K562 (cell line): ENCODE measurements around the gene KDM4F. TPM values are rescaled to one million over a fixed set of nuclear protein-coding genes. Genes with fewer than 3 reads are reported as not detected.

Experiments
- ATAC-seq: fragments of 200-7000 bp; cut with Tn5 transposase; 3 replicates; pipeline ENCODE4 v1.9.1; 2020; ENCODE audit warnings: moderate library complexity
- BruUV-seq: library from RNA; stranded (reverse); fragments of 400-500 nt; replicated peaks from 2 replicates; lab custom pipeline; 2021; lab: Mats Ljungman, UMichigan
- CTCF ChIA-PET: fragments of 300-600 bp; formaldehyde crosslinking; extraction: SDS; loops from one replicate; lab custom pipeline; 2021; ENCODE audit warnings: low intra/inter-chr PET ratio; lab: Yijun Ruan, JAX
- POLR2A ChIA-PET: fragments of 300-600, 350-650 bp; sonication (Branson Sonifier 250); formaldehyde crosslinking; extraction: SDS; loops from one replicate; lab custom pipeline; 2021; ENCODE audit warnings: antibody characterized with exemption, inconsistent platforms; lab: Yijun Ruan, JAX
- DNase-seq, 4 experiments: peaks; one replicate each; pipeline versions ENCODE4 v3.0.0 to v3.0.0-alpha.2; 2011 to 2018; ENCODE audit warnings: low spot score in 3 of 4, mixed read lengths in 3 of 4; ENCODE audit errors: extremely low read depth in 1 of 4
- FAIRE-seq: peaks from 2 replicates; lab custom pipeline; 2011; peaks lifted over from hg19 to GRCh38; lab: Jason Lieb, UNC
- H2AFZ ChIP-seq: 2 replicates; pipeline ENCODE4 v1.6.0; 2011; ENCODE audit warnings: low read depth, low read length, control low read depth, inconsistent platforms
- H3K27ac ChIP-seq: fragments of 200-600 bp; 3 replicates; pipeline ENCODE4 v1.8.0; 2011; ENCODE audit warnings: low read depth, mild to moderate bottlenecking, control low read depth, inconsistent platforms, low read length, moderate library complexity, mixed read lengths; ENCODE audit errors: extremely low read depth
- H3K27me3 ChIP-seq, 2 experiments: fragments of 300-600 bp in 1 of 2; 2 replicates in 1 of 2; 3 replicates in 1 of 2; pipeline versions ENCODE4 v1.6.0 to v1.8.0; 2011; ENCODE audit warnings: inconsistent platforms in 2 of 2, low read length in 2 of 2, mild to moderate bottlenecking in 1 of 2, mixed read lengths in 1 of 2, moderate library complexity in 1 of 2; ENCODE audit not compliant: control insufficient read depth in 2 of 2, insufficient read depth in 2 of 2
- H3K36me3 ChIP-seq: fragments of 300-600 bp; 3 replicates; pipeline ENCODE4 v1.8.0; 2011; ENCODE audit warnings: mild to moderate bottlenecking, low read length, inconsistent platforms; ENCODE audit not compliant: control insufficient read depth, insufficient read depth
- H3K4me1 ChIP-seq, 2 experiments: fragments of 200-600 bp in 1 of 2; replicated peaks in 1 of 2; 2 replicates in 1 of 2; 3 replicates in 1 of 2; pipeline versions ENCODE4 v1.5.1 to v1.8.0; 2011; ENCODE audit warnings: inconsistent platforms in 2 of 2, low read length in 2 of 2, mild to moderate bottlenecking in 1 of 2, mixed read lengths in 1 of 2, moderate library complexity in 1 of 2; ENCODE audit not compliant: control insufficient read depth in 2 of 2, insufficient read depth in 2 of 2
- H3K4me2 ChIP-seq: 2 replicates; pipeline ENCODE4 v1.6.1; 2011; ENCODE audit warnings: low read length, control low read depth, inconsistent platforms, mixed read lengths; ENCODE audit not compliant: insufficient read depth
- H3K4me3 ChIP-seq: fragments of 200-600 bp; sonication (generic), shearing (Covaris generic); 2 replicates; pipeline ENCODE4 v1.5.1; 2016; ENCODE audit warnings: control low read depth, inconsistent platforms
- H3K79me2 ChIP-seq: fragments of 200-600 bp; 3 replicates; pipeline ENCODE4 v1.8.0; 2011; ENCODE audit warnings: low read length, inconsistent platforms; ENCODE audit not compliant: control insufficient read depth, insufficient read depth
- H3K9ac ChIP-seq, 2 experiments: 2 replicates each; pipeline versions ENCODE4 v1.6.0 to v1.6.1; 2011; ENCODE audit warnings: low read depth in 2 of 2, low read length in 2 of 2, control low read depth in 1 of 2, inconsistent platforms in 1 of 2, mild to moderate bottlenecking in 1 of 2, mixed read lengths in 1 of 2; ENCODE audit not compliant: insufficient read depth in 1 of 2
- H3K9me1 ChIP-seq: one replicate; pipeline ENCODE4 v1.6.0; 2011; ENCODE audit warnings: inconsistent platforms, mild to moderate bottlenecking, low read length, moderate library complexity; ENCODE audit not compliant: control insufficient read depth, insufficient read depth
- H3K9me3 ChIP-seq: replicated peaks from 2 replicates; pipeline ENCODE4 v1.5.1; 2011; ENCODE audit warnings: low read depth, low read length, inconsistent platforms; ENCODE audit not compliant: control insufficient read depth, insufficient read depth
- H4K20me1 ChIP-seq: replicated peaks from 2 replicates; pipeline ENCODE4 v1.6.1; 2011; ENCODE audit warnings: low read length, inconsistent platforms, mixed read lengths; ENCODE audit not compliant: control insufficient read depth, insufficient read depth
- CC2D1A ChIP-seq: fragments of 450-650 bp; IDR thresholded peaks from 2 replicates; pipeline ENCODE4 v1.6.1; 2017; ENCODE audit warnings: mild to moderate bottlenecking
- FOXP1 ChIP-seq: sonication (generic); formaldehyde crosslinking; IDR thresholded peaks from 2 replicates; pipeline ENCODE4 v1.8.0; 2022; ENCODE audit warnings: mild to moderate bottlenecking, missing genetic modification reagents
- GATAD2B ChIP-seq: fragments of 450-650 bp; IDR thresholded peaks from 2 replicates; pipeline ENCODE4 v1.6.1; 2017; ENCODE audit warnings: mild to moderate bottlenecking, borderline replicate concordance
- NFIC ChIP-seq: fragments of 450-650 bp; IDR thresholded peaks from 2 replicates; pipeline ENCODE4 v1.6.1; 2017; ENCODE audit warnings: mild to moderate bottlenecking, inconsistent platforms
- PHF8 ChIP-seq: fragments of 200-600 bp; sonication (generic); IDR thresholded peaks from 2 replicates; pipeline ENCODE4 v1.6.1; 2012; ENCODE audit warnings: mixed run types, mild to moderate bottlenecking, inconsistent platforms, low read length, moderate library complexity, borderline replicate concordance
- TFAM ChIP-seq: fragments of 250-450 bp; sonication (Bioruptor Pico); conservative IDR thresholded peaks from 2 replicates; pipeline ENCODE4 v1.5.0; 2021; ENCODE audit warnings: mild to moderate bottlenecking, moderate library complexity
- ZNF124 ChIP-seq: sonication (generic); formaldehyde crosslinking; IDR thresholded peaks from 2 replicates; pipeline ENCODE4 v1.8.1; 2022; ENCODE audit warnings: missing genetic modification reagents
- ZSCAN32 ChIP-seq: fragments of 450-650 bp; formaldehyde crosslinking; IDR thresholded peaks from 2 replicates; pipeline ENCODE4 v1.4.0; 2020; ENCODE audit warnings: mild to moderate bottlenecking, moderate library complexity
- ZZZ3 ChIP-seq: fragments of 450-650 bp; IDR thresholded peaks from 2 replicates; pipeline ENCODE4 v1.6.1; 2016; ENCODE audit warnings: antibody characterized with exemption, mild to moderate bottlenecking, moderate library complexity
- WGBS: fragments of 100-300 bp; shearing (Covaris generic); methylation state at CpG from one replicate; pipeline ENCODE4 v1.1.6; 2016; ENCODE audit warnings: low coverage, mixed read lengths; ENCODE audit not compliant: insufficient coverage; ENCODE audit errors: missing lambda C conversion rate; 5-methylcytosine and 5-hydroxymethylcytosine counted together
- in situ Hi-C: fragments of 300-500 bp; cut with MboI; formaldehyde crosslinking; loops from 4 replicates; pipeline ENCODE4 v1.15.0; 2018; ENCODE audit warnings: inconsistent platforms, mixed read lengths
- intact Hi-C: fragments of 100-400 bp; cut with micrococcal nuclease; formaldehyde crosslinking; loops from 2 replicates; pipeline ENCODE4 v1.14.2; 2022
- polyA plus RNA-seq, 8 experiments: library from polyadenylated mRNA; depleted of rRNA in 4 of 8; stranded (reverse) in 5 of 8; unstranded in 3 of 8; fragments of >200 nt; fragmentation: Nextera tagmentation in 2 of 8; fragmentation: Illumina TruSeq in 1 of 8; extraction: Ambion mirVana in 2 of 8; extraction: Trizol in 1 of 8; gene quantifications; 2 replicates each; pipeline versions ENCODE4 v1.2.1 to v1.2.3, GENCODE V29; 2011 to 2014; ENCODE audit warnings: inconsistent platforms in 1 of 8, missing spikeins in 1 of 8
- total RNA-seq, 7 experiments: library from RNA; depleted of rRNA in 6 of 7; stranded (reverse); fragments of >200 nt in 6 of 7; fragmentation: Illumina TruSeq in 2 of 7; extraction: Trizol in 2 of 7; gene quantifications; 2 replicates each; pipeline versions ENCODE4 v1.2.1 to v1.2.3, GENCODE V29; 2011 to 2021; ENCODE audit warnings: low replicate concordance in 1 of 7
- TF ChIP-seq, protein P1 (sequence below): fragments of 450-650 bp; formaldehyde crosslinking; IDR thresholded peaks from 2 replicates; pipeline ENCODE4 v1.4.0; 2020; ENCODE audit warnings: mild to moderate bottlenecking, moderate library complexity
- TF ChIP-seq, protein P2 (sequence below): fragments of 450-650 bp; conservative IDR thresholded peaks from 2 replicates; pipeline ENCODE4 v1.6.1; 2016; ENCODE audit warnings: missing genetic modification characterization, low read depth, mild to moderate bottlenecking, missing compliant biosample characterization, moderate library complexity
- TF ChIP-seq, protein P3 (sequence below): sonication (generic); formaldehyde crosslinking; IDR thresholded peaks from 2 replicates; pipeline ENCODE4 v1.8.0; 2022; ENCODE audit warnings: missing genetic modification reagents, mild to moderate bottlenecking, moderate library complexity, borderline replicate concordance
- TF ChIP-seq, protein P4 (sequence below): sonication (generic); formaldehyde crosslinking; IDR thresholded peaks from 2 replicates; pipeline ENCODE4 v1.8.0; 2022; ENCODE audit warnings: mild to moderate bottlenecking, missing genetic modification reagents

Gene KDM4F
- total and polyA plus RNA-seq, 9 of the 15 experiments (the other 6 are each of a cell fraction or from before 2014, with no cell fraction given) = not detected

DNA sequence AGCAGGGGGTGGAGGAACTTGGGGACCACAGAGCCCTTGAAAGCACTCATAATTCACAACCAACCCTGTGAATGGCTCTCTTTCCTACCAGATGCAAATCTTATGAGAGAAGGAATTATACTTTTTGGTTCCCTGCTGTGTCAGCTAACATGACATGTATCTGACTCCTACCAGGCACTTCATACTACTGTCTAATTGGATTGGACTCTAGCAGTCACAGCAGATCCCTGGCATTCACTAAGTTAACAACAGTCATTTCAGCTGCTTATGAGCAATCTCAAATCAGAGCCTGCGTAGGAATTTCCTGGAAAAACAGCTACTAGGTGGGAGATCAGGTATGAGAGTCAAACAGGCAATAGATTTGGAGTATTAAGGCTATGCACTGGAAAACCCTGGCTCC lies 29.3 kb downstream of the KDM4F start (continued):
- TF ChIP-seq, protein P1, sequence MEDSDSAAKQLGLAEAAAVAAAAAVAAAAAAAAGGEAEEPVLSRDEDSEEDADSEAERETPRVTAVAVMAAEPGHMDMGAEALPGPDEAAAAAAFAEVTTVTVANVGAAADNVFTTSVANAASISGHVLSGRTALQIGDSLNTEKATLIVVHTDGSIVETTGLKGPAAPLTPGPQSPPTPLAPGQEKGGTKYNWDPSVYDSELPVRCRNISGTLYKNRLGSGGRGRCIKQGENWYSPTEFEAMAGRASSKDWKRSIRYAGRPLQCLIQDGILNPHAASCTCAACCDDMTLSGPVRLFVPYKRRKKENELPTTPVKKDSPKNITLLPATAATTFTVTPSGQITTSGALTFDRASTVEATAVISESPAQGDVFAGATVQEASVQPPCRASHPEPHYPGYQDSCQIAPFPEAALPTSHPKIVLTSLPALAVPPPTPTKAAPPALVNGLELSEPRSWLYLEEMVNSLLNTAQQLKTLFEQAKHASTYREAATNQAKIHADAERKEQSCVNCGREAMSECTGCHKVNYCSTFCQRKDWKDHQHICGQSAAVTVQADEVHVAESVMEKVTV (CRISPR knock-in tag) = no peak
- TF ChIP-seq PHF8 (no peak), NFIC (no peak), CC2D1A (no peak), TFAM (no peak), ZSCAN32 (no peak)
- TF ChIP-seq, protein P2, sequence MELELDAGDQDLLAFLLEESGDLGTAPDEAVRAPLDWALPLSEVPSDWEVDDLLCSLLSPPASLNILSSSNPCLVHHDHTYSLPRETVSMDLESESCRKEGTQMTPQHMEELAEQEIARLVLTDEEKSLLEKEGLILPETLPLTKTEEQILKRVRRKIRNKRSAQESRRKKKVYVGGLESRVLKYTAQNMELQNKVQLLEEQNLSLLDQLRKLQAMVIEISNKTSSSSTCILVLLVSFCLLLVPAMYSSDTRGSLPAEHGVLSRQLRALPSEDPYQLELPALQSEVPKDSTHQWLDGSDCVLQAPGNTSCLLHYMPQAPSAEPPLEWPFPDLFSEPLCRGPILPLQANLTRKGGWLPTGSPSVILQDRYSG = no peak

DNA sequence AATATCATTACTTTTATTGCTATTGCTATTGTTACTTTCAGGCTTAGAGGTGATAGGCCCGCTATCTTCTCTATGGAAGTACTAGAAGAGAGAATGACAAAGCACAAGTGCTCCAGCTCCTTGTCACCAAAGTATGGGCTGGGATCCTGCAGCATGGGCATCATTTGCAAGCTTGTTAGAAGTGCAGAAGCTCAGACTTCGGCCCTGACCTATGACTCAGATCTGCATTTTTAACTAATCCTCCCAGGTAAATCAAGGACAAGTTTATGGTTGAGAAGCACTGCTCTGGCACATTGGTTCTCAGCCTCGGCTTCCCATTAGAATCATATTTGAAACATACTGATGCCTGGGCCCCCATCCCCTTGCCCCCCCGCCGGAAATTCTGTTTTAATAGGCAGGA lies 31.8 kb downstream of the KDM4F start:
- Histone ChIP-seq H3K27ac (no peak overlapping the region), H3K4me1 (peaks cover 0 to 16% of the 10 kb centered on the region in 2 experiments; a peak in 3 of 5 replicates), H2AFZ (peak overlapping the region; percentile 68), H3K27me3 (no peaks in the 10 kb centered on the region), H3K9me1 (no peaks in the 10 kb centered on the region), H3K9me3 (no peaks in the 10 kb centered on the region), H4K20me1 (no peaks in the 10 kb centered on the region), H3K9ac (no peak overlapping the region), H3K4me3 (no peak overlapping the region), H3K4me2 (no peak overlapping the region), H3K79me2 (no peaks in the 10 kb centered on the region), H3K36me3 (no peaks in the 10 kb centered on the region)
- WGBS = 50% methylated on average over 5 of the region's 5 CpGs
- no peak for DNase-seq
- intact Hi-C loops (no loop called here), in situ Hi-C loops (no loop called here)
- CTCF ChIA-PET = no interaction called here
- POLR2A ChIA-PET = interaction anchor here (1.1 to 7.0 kb wide), 4 partner anchors 8 to 13 kb away, joined by 3 to 33 read pairs (median 8); no protein-coding TSS in a partner anchor
- no peak for ATAC-seq
- BruUV-seq = no TSS peak
- FAIRE-seq = no peak
- TF ChIP-seq GATAD2B = no peak
- no peak for TF ChIP-seq ZNF124 (CRISPR knock-in tag)
- TF ChIP-seq, protein P3, sequence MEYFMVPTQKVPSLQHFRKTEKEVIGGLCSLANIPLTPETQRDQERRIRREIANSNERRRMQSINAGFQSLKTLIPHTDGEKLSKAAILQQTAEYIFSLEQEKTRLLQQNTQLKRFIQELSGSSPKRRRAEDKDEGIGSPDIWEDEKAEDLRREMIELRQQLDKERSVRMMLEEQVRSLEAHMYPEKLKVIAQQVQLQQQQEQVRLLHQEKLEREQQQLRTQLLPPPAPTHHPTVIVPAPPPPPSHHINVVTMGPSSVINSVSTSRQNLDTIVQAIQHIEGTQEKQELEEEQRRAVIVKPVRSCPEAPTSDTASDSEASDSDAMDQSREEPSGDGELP (CRISPR knock-in tag) = no peak
- TF ChIP-seq, protein P4, sequence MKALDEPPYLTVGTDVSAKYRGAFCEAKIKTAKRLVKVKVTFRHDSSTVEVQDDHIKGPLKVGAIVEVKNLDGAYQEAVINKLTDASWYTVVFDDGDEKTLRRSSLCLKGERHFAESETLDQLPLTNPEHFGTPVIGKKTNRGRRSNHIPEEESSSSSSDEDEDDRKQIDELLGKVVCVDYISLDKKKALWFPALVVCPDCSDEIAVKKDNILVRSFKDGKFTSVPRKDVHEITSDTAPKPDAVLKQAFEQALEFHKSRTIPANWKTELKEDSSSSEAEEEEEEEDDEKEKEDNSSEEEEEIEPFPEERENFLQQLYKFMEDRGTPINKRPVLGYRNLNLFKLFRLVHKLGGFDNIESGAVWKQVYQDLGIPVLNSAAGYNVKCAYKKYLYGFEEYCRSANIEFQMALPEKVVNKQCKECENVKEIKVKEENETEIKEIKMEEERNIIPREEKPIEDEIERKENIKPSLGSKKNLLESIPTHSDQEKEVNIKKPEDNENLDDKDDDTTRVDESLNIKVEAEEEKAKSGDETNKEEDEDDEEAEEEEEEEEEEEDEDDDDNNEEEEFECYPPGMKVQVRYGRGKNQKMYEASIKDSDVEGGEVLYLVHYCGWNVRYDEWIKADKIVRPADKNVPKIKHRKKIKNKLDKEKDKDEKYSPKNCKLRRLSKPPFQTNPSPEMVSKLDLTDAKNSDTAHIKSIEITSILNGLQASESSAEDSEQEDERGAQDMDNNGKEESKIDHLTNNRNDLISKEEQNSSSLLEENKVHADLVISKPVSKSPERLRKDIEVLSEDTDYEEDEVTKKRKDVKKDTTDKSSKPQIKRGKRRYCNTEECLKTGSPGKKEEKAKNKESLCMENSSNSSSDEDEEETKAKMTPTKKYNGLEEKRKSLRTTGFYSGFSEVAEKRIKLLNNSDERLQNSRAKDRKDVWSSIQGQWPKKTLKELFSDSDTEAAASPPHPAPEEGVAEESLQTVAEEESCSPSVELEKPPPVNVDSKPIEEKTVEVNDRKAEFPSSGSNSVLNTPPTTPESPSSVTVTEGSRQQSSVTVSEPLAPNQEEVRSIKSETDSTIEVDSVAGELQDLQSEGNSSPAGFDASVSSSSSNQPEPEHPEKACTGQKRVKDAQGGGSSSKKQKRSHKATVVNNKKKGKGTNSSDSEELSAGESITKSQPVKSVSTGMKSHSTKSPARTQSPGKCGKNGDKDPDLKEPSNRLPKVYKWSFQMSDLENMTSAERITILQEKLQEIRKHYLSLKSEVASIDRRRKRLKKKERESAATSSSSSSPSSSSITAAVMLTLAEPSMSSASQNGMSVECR = no peak
- no peak for TF ChIP-seq FOXP1 (CRISPR knock-in tag)
- no peak for TF ChIP-seq ZZZ3
